Liver (tissue), 3 donors: ENCODE data around the gene MCF2L.
"Not testable (repeated sequence)": the region's sequence is repeated elsewhere in the genome, so short reads cannot be mapped to it uniquely, and the experiment has no call there.

Source experiments
- ATF3 ChIP-seq: IDR thresholded peaks from 2 replicates; pipeline ENCODE4 v1.6.1; 2016; ENCODE audit warnings: antibody characterized with exemption
- CTCF ChIP-seq: fragments of 150-350 bp; IDR thresholded peaks from 2 replicates; pipeline ENCODE4 v1.5.1; 2017; ENCODE audit warnings: improper control_type of control experiment, low read depth, low read length; ENCODE audit not compliant: missing input control
- FOXA1 ChIP-seq: IDR thresholded peaks from 2 replicates; pipeline ENCODE4 v1.6.1; 2016; ENCODE audit warnings: antibody characterized with exemption
- GABPA ChIP-seq, 2 donors: IDR thresholded peaks in 1 of 2; conservative IDR thresholded peaks in 1 of 2; 2 replicates each; pipeline ENCODE4 v1.6.1; 2016; ENCODE audit warnings: antibody characterized with exemption in 2 of 2, mild to moderate bottlenecking in 1 of 2, moderate library complexity in 1 of 2
- JUND ChIP-seq, 2 donors: IDR thresholded peaks; 2 replicates each; pipeline ENCODE4 v1.6.1; 2016; ENCODE audit warnings: antibody characterized with exemption in 2 of 2
- REST ChIP-seq: IDR thresholded peaks from 2 replicates; pipeline ENCODE4 v1.6.1; 2016; ENCODE audit warnings: antibody characterized with exemption, mild to moderate bottlenecking
- RXRA ChIP-seq, 2 donors: IDR thresholded peaks; 2 replicates each; pipeline ENCODE4 v1.6.1; 2017 to 2018; ENCODE audit warnings: antibody characterized with exemption in 2 of 2, mild to moderate bottlenecking in 1 of 2
- SP1 ChIP-seq: IDR thresholded peaks from 2 replicates; pipeline ENCODE4 v1.6.1; 2018; ENCODE audit warnings: antibody characterized with exemption, mild to moderate bottlenecking
- TAF1 ChIP-seq: conservative IDR thresholded peaks from 2 replicates; pipeline ENCODE4 v1.6.1; 2016; ENCODE audit warnings: antibody characterized with exemption, mild to moderate bottlenecking
- YY1 ChIP-seq: IDR thresholded peaks from 2 replicates; pipeline ENCODE4 v1.6.1; 2016; ENCODE audit warnings: antibody characterized with exemption, mild to moderate bottlenecking
- ZBTB33 ChIP-seq: IDR thresholded peaks from 2 replicates; pipeline ENCODE4 v1.6.1; 2016; ENCODE audit warnings: antibody characterized with exemption
- donor health status: healthy.
- donor health status: healthy.

- not testable (repeated sequence) for TF ChIP-seq JUND (IDR thresholded peaks at IDR 0.05); CTCF; YY1; ZBTB33; SP1; GABPA (IDR thresholded peaks at IDR 0.05 in 1 of 2, conservative IDR thresholded peaks at IDR 0.05 in 1 of 2); TAF1; ATF3; REST; RXRA (IDR thresholded peaks at IDR 0.05); FOXA1
Observed at GRCh38 chr13:113111821-113112220, 142.8 kb downstream of the MCF2L start.
